SU-DHL-6 (cell line): Measurements from ENCODE around the gene MAF.

Experiments
- H2AFZ ChIP-seq: fragments of 200-600 bp; sonication (generic); 2 replicates; pipeline ENCODE4 v1.6.1; 2014; ENCODE audit warnings: low read depth, mild to moderate bottlenecking, moderate library complexity, mixed read lengths, antibody characterized with exemption, low read length; ENCODE audit not compliant: severe bottlenecking
- H3F3A ChIP-seq: fragments of 200-600 bp; shearing (Covaris generic); 2 replicates; pipeline ENCODE4 v1.6.0; 2016; ENCODE audit warnings: antibody characterized with exemption, mild to moderate bottlenecking; ENCODE audit not compliant: insufficient read depth
- H3K27ac ChIP-seq: fragments of 200-600 bp; sonication (generic); 2 replicates; pipeline ENCODE4 v1.5.1; 2016; ENCODE audit warnings: low read depth, mild to moderate bottlenecking, low read length, moderate library complexity, mixed read lengths
- H3K27me3 ChIP-seq: fragments of 200-600 bp; sonication (generic), shearing (Covaris generic); 2 replicates; pipeline ENCODE4 v1.6.0; 2014; ENCODE audit warnings: mild to moderate bottlenecking, low read length
- H3K36me3 ChIP-seq: fragments of 200-600 bp; sonication (generic); 2 replicates; pipeline ENCODE4 v1.6.1; 2014; ENCODE audit warnings: mild to moderate bottlenecking, low read length, mixed read lengths
- H3K4me2 ChIP-seq: fragments of 300-600, 200-600 bp; shearing (Covaris generic), sonication (generic); 2 replicates; pipeline ENCODE4 v1.6.0; 2014; ENCODE audit warnings: low read length, low read depth, mild to moderate bottlenecking; ENCODE audit not compliant: poor library complexity, severe bottlenecking
- H3K4me3 ChIP-seq: fragments of 200-600 bp; sonication (generic); 2 replicates; pipeline ENCODE4 v1.5.1; 2014; ENCODE audit warnings: antibody characterized with exemption, low read length, mild to moderate bottlenecking, mixed read lengths; ENCODE audit not compliant: insufficient read depth, poor library complexity, severe bottlenecking
- H3K79me2 ChIP-seq: fragments of 200-600 bp; sonication (generic); 2 replicates; pipeline ENCODE4 v1.6.1; 2014; ENCODE audit warnings: mild to moderate bottlenecking, low read length, moderate library complexity; ENCODE audit not compliant: insufficient read depth
- H3K9ac ChIP-seq: fragments of 200-600 bp; sonication (generic); 2 replicates; pipeline ENCODE4 v1.7.0; 2014; ENCODE audit warnings: mild to moderate bottlenecking, low read length
- H3K9me2 ChIP-seq: fragments of 200-600 bp; sonication (generic); replicated peaks from 2 replicates; pipeline ENCODE4 v1.6.1; 2014; ENCODE audit warnings: low read length; ENCODE audit not compliant: insufficient read depth
- H3K9me3 ChIP-seq: fragments of 200-600 bp; sonication (generic); 2 replicates; pipeline ENCODE4 v1.6.1; 2014; ENCODE audit warnings: low read length, mixed read lengths; ENCODE audit not compliant: insufficient read depth
- H4K20me1 ChIP-seq: fragments of 200-600 bp; sonication (generic); 2 replicates; pipeline ENCODE4 v1.6.1; 2014; ENCODE audit warnings: low read depth, mild to moderate bottlenecking, antibody characterized with exemption, low read length, moderate library complexity, mixed read lengths
- EZH2phosphoT487 ChIP-seq: fragments of 200-600 bp; sonication (generic), shearing (Covaris generic); conservative IDR thresholded peaks from 2 replicates; pipeline ENCODE4 v1.6.1; 2018; ENCODE audit warnings: mild to moderate bottlenecking, antibody characterized with exemption, low read length, moderate library complexity, mixed read lengths
- TF ChIP-seq, protein P1 (sequence below): fragments of 200-600 bp; sonication (generic); IDR thresholded peaks from one replicate; pipeline ENCODE4 v1.5.1; 2017; ENCODE audit warnings: antibody characterized with exemption, mild to moderate bottlenecking, low read length, moderate library complexity; ENCODE audit not compliant: insufficient read depth, poor library complexity, severe bottlenecking

MAF gene

GRCh38 chr16:79600638-79601091, at the start of gene MAF:
MAF (minus strand) TSS chr16:79600737; CDS start chr16:79599902, 835 bp downstream.
- H3K36me3 ChIP-seq, result no peaks in the 10 kb centered on the region
- H3F3A ChIP-seq, result no peaks in the 10 kb centered on the region
- no peaks in the 10 kb centered on the region for H4K20me1 ChIP-seq
- no peak within 1 kb of the TSS for H3K9ac ChIP-seq
- no peaks in the 10 kb centered on the region for H3K79me2 ChIP-seq
- H3K4me2 ChIP-seq, result no peak within 1 kb of the TSS
- no peaks in the 10 kb centered on the region for H3K27me3 ChIP-seq
- H3K9me3 ChIP-seq, result no peaks in the 10 kb centered on the region
- no peak within 1 kb of the TSS for H2AFZ ChIP-seq
- TF ChIP-seq, protein P1, sequence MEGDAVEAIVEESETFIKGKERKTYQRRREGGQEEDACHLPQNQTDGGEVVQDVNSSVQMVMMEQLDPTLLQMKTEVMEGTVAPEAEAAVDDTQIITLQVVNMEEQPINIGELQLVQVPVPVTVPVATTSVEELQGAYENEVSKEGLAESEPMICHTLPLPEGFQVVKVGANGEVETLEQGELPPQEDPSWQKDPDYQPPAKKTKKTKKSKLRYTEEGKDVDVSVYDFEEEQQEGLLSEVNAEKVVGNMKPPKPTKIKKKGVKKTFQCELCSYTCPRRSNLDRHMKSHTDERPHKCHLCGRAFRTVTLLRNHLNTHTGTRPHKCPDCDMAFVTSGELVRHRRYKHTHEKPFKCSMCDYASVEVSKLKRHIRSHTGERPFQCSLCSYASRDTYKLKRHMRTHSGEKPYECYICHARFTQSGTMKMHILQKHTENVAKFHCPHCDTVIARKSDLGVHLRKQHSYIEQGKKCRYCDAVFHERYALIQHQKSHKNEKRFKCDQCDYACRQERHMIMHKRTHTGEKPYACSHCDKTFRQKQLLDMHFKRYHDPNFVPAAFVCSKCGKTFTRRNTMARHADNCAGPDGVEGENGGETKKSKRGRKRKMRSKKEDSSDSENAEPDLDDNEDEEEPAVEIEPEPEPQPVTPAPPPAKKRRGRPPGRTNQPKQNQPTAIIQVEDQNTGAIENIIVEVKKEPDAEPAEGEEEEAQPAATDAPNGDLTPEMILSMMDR, result no peak
- no peak for TF ChIP-seq EZH2phosphoT487
- no peak within 1 kb of the TSS for H3K4me3 ChIP-seq
- H3K9me2 ChIP-seq, result no peaks in the 10 kb centered on the region
- H3K27ac ChIP-seq, result no peak within 1 kb of the TSS

DNA sequence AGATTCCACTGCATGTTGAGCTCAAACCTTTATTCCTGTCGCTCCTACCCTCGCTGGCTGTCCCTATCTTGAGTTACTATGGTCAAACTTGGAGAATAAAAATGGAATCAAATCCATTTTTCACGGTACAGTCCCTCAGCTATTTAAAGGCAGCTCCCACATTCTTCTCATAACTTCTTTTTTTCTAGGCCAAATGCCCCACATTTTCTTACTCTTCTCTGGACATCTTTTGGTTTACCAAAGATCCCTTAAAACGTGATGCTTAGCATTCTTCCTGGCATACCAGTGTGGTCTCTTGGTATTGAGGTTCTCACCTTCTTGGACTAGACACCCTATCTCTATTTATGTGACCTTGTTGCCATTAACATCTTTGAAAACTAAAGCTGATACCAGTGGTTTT, 48.3 kb upstream of the MAF start:
- Histone ChIP-seq H3K9ac (no peak overlapping the region), H3F3A (no peaks in the 10 kb centered on the region), H3K9me2 (no peaks in the 10 kb centered on the region), H3K9me3 (no peaks in the 10 kb centered on the region), H2AFZ (no peak overlapping the region), H3K27me3 (no peaks in the 10 kb centered on the region), H4K20me1 (no peaks in the 10 kb centered on the region), H3K27ac (no peak overlapping the region), H3K4me2 (no peak overlapping the region), H3K36me3 (no peaks in the 10 kb centered on the region), H3K79me2 (no peaks in the 10 kb centered on the region), H3K4me3 (no peak overlapping the region)
- TF ChIP-seq, protein P1, result no peak
- no peak for TF ChIP-seq EZH2phosphoT487

GRCh38 chr16:79647586-79647985, 47.0 kb upstream of the MAF start:
- Histone ChIP-seq H3K9me2 (no peaks in the 10 kb centered on the region), H4K20me1 (no peaks in the 10 kb centered on the region), H3K27ac (no peak overlapping the region), H3K9ac (no peak overlapping the region), H3K36me3 (no peaks in the 10 kb centered on the region), H3K79me2 (no peaks in the 10 kb centered on the region), H3K27me3 (no peaks in the 10 kb centered on the region), H3K4me3 (no peak overlapping the region), H2AFZ (no peak overlapping the region), H3F3A (no peaks in the 10 kb centered on the region), H3K4me2 (no peak overlapping the region), H3K9me3 (no peaks in the 10 kb centered on the region)
- TF ChIP-seq EZH2phosphoT487, result no peak
- TF ChIP-seq, protein P1, result no peak
